Measurements from ENCODE around the gene CDH10. TPM values are rescaled to one million over a fixed set of nuclear protein-coding genes. Genes with fewer than 3 reads are reported as not detected.

CDH10 gene
- total and polyA plus RNA-seq, 2 experiments from 2014 or later: not detected

DNA sequence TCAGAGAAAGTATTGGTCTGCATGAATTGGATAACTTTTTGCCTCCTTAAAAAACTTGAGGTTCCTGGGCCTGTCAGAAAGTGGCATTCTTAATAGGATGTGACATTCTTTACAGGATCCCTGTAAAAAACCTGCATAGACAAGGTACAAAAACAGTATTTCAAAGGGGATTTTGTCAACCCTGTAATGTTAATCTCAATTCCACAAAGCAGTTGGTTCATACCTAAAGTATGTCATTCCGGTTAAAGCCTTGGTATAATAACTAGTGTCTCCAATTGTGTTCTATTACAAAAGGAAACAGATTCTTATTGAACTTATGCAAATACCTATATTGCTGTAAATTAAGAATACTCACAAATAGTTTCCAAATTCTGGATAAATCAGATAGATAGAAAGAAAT is 169.7 kb downstream of the CDH10 start (continued):
- TF ChIP-seq REST (IDR thresholded peaks at IDR 0.05; ENCODE audit: unreplicated experiment): no peak

DNA sequence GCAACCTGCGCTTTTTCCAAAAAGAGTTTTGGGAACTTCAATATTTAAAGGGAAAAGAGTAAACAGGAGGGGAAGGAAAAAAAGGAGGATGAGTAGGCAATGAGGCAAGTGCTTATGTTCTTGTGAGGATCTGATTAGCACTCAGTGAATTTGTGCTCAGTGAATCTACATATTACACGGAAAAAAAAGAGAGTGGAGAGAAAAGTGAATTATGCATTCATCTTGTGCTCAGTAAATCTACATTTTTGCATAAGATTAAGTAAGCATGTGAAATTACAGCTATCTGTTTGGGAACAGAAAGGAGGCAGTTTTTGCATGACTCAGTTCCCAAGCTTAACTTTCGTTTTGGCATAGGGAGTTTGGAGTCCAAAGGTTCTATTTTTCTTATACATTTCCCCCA is 170.1 kb downstream of the CDH10 start:
- peaks cover 6% of the 10 kb centered on the region; the same call in 2 of the 3 replicates for H3K4me1 Mint-ChIP-seq
- Histone ChIP-seq H2AFZ (no peak overlapping the region), H4K20me1 (replicated peaks; ENCODE audit: insufficient read depth) (no peaks in the 10 kb centered on the region), H3K36me3 (ENCODE audit: insufficient read depth) (peaks cover 8% of the 10 kb centered on the region; the same call in 1 of the 2 replicates), H3K27me3 (ENCODE audit: insufficient read depth) (no peaks in the 10 kb centered on the region), H3K9me2 (ENCODE audit: insufficient read depth) (no peaks in the 10 kb centered on the region; the same call in 1 of the 2 replicates), H3K79me2 (replicated peaks; ENCODE audit: insufficient read depth) (no peaks in the 10 kb centered on the region), H3K4me3 (no peak overlapping the region), H3F3A (replicated peaks; ENCODE audit: low read depth) (no peaks in the 10 kb centered on the region), H3K27ac (ENCODE audit: low read depth) (no peak overlapping the region), H3K4me1 (ENCODE audit: insufficient read depth) (no peaks in the 10 kb centered on the region; the same call in 1 of the 2 replicates), H3K4me2 (no peak overlapping the region)
- peaks cover 24% of the 10 kb centered on the region for H3K9me3 Mint-ChIP-seq
- no peak overlapping the region for H3K4me3 Mint-ChIP-seq
- no peak overlapping the region for H3K27ac Mint-ChIP-seq
- peaks cover 15% of the 10 kb centered on the region; the same call in 2 of the 3 replicates for H3K36me3 Mint-ChIP-seq (ENCODE audit: low read depth)
- ATAC-seq (no peak), DNase-seq (ENCODE audit: low spot score) (no peak)
- H3K27me3 Mint-ChIP-seq (ENCODE audit: insufficient read depth, low read depth, poor library complexity): no peaks in the 10 kb centered on the region
- TF ChIP-seq ZNF114 (CRISPR knock-in tag; IDR thresholded peaks at IDR 0.05) (no peak), JUNB (IDR thresholded peaks at IDR 0.05; ENCODE audit: unreplicated experiment) (no peak), REST (IDR thresholded peaks at IDR 0.05; ENCODE audit: unreplicated experiment) (no peak), EZH2phosphoT487 (IDR thresholded peaks at IDR 0.05; ENCODE audit: unreplicated experiment) (no peak), EZH2 (IDR thresholded peaks at IDR 0.05; ENCODE audit: low read depth, unreplicated experiment) (no peak), ZNF462 (CRISPR knock-in tag; IDR thresholded peaks at IDR 0.05) (no peak), STAT1 (IDR thresholded peaks at IDR 0.05; ENCODE audit: unreplicated experiment) (no peak)
- TF ChIP-seq, protein P1, sequence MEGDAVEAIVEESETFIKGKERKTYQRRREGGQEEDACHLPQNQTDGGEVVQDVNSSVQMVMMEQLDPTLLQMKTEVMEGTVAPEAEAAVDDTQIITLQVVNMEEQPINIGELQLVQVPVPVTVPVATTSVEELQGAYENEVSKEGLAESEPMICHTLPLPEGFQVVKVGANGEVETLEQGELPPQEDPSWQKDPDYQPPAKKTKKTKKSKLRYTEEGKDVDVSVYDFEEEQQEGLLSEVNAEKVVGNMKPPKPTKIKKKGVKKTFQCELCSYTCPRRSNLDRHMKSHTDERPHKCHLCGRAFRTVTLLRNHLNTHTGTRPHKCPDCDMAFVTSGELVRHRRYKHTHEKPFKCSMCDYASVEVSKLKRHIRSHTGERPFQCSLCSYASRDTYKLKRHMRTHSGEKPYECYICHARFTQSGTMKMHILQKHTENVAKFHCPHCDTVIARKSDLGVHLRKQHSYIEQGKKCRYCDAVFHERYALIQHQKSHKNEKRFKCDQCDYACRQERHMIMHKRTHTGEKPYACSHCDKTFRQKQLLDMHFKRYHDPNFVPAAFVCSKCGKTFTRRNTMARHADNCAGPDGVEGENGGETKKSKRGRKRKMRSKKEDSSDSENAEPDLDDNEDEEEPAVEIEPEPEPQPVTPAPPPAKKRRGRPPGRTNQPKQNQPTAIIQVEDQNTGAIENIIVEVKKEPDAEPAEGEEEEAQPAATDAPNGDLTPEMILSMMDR (conservative IDR thresholded peaks at IDR 0.05; ENCODE audit: low read depth in 2 of 2): no peak
